Neural progenitor cell (in vitro differentiated cells): ENCODE results near the gene NEGR1. TPM values are rescaled to one million over a fixed set of nuclear protein-coding genes. Genes with fewer than 3 reads are reported as not detected.

Experiments
- DNase-seq: peaks from one replicate; pipeline ENCODE4 v3.0.0-alpha.2; 2016; ENCODE audit warnings: low spot score
- H2AFZ ChIP-seq: fragments of 200-600 bp; sonication (generic); replicated peaks from 2 replicates; pipeline ENCODE4 v1.6.1; 2016; ENCODE audit warnings: antibody characterized with exemption
- H3F3A ChIP-seq: fragments of 200-600 bp; sonication (generic); 2 replicates; pipeline ENCODE4 v1.6.1; 2016; ENCODE audit warnings: antibody characterized with exemption, low read depth
- H3K27ac ChIP-seq: fragments of 200-600 bp; sonication (generic); 2 replicates; pipeline ENCODE4 v1.5.1; 2016; ENCODE audit warnings: mild to moderate bottlenecking
- H3K27me3 ChIP-seq: fragments of 200-600 bp; sonication (generic); 2 replicates; pipeline ENCODE4 v1.6.1; 2016; ENCODE audit warnings: mild to moderate bottlenecking, moderate library complexity
- H3K36me3 ChIP-seq: fragments of 200-600 bp; sonication (generic); 2 replicates; pipeline ENCODE4 v1.5.1; 2016
- H3K4me1 ChIP-seq: fragments of 200-600 bp; sonication (generic); 2 replicates; pipeline ENCODE4 v1.6.1; 2016; ENCODE audit warnings: mixed run types
- H3K4me2 ChIP-seq: fragments of 200-600 bp; sonication (generic); 2 replicates; pipeline ENCODE4 v1.6.1; 2016
- H3K4me3 ChIP-seq: fragments of 200-600 bp; sonication (generic); 2 replicates; pipeline ENCODE4 v1.5.1; 2016
- H3K79me2 ChIP-seq: fragments of 200-600 bp; sonication (generic); 2 replicates; pipeline ENCODE4 v1.6.1; 2016; ENCODE audit warnings: low read depth
- H3K9ac ChIP-seq: fragments of 200-600 bp; sonication (generic); 2 replicates; pipeline ENCODE4 v1.6.1; 2016
- H3K9me3 ChIP-seq: fragments of 200-600 bp; sonication (generic); 2 replicates; pipeline ENCODE4 v1.5.1; 2016; ENCODE audit warnings: low read depth
- H4K20me1 ChIP-seq: fragments of 200-600 bp; sonication (generic); 2 replicates; pipeline ENCODE4 v1.6.1; 2016; ENCODE audit warnings: low read depth
- H3K27ac Mint-ChIP-seq: 3 replicates; pipeline ENCODE4 v1.8.0; 2021; ENCODE audit warnings: mixed read lengths
- H3K27me3 Mint-ChIP-seq: 2 replicates; pipeline ENCODE4 v1.8.0; 2022; ENCODE audit warnings: low read depth, mild to moderate bottlenecking, inconsistent platforms, moderate library complexity, mixed read lengths; ENCODE audit not compliant: insufficient read depth
- H3K36me3 Mint-ChIP-seq: 3 replicates; pipeline ENCODE4 v1.8.0; 2021; ENCODE audit warnings: mixed read lengths
- H3K4me1 Mint-ChIP-seq: 3 replicates; pipeline ENCODE4 v1.8.0; 2021; ENCODE audit warnings: mixed read lengths
- H3K4me3 Mint-ChIP-seq: 3 replicates; pipeline ENCODE4 v1.8.0; 2021; ENCODE audit warnings: mild to moderate bottlenecking, moderate library complexity, mixed read lengths
- H3K9me3 Mint-ChIP-seq: 3 replicates; pipeline ENCODE4 v1.8.0; 2020; ENCODE audit warnings: mixed read lengths
- EZH2 ChIP-seq: fragments of 200-600 bp; sonication (generic); IDR thresholded peaks from 2 replicates; pipeline ENCODE4 v1.6.1; 2017; ENCODE audit warnings: antibody characterized with exemption, mild to moderate bottlenecking, moderate library complexity
- EZH2phosphoT487 ChIP-seq: fragments of 200-600 bp; sonication (generic); IDR thresholded peaks from 2 replicates; pipeline ENCODE4 v1.6.1; 2017; ENCODE audit warnings: antibody characterized with exemption
- total RNA-seq: library from RNA; depleted of rRNA; stranded (reverse); fragments of >200 nt; gene quantifications from 2 replicates; pipeline ENCODE4 v1.2.3, GENCODE V29; 2015; ENCODE audit warnings: low replicate concordance
- TF ChIP-seq, protein P1 (sequence below): fragments of 200-600 bp; sonication (generic); IDR thresholded peaks from 2 replicates; pipeline ENCODE4 v1.5.1; 2017; ENCODE audit warnings: antibody characterized with exemption, mild to moderate bottlenecking

NEGR1 gene
- total RNA-seq, 1 donor from 2014 or later = 0.62 TPM

DNA sequence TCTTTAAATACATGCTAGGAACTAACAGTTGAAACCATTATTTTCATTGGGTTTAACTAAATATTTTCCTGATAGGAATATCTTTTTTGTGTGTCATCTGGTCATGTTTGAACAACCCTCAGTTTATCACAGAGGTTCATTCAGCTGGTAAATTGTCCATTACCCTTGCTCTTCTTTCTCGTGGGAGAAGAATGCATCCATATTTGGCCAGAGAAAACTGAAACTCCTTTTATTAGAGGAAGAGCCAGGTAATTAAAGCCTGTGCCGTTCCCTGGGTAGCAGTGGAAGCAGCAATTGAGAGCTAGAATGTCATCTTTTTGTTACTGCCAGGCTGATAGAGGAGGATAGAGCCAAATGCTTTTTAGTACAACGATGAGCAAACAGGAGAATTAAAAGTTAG is 614.3 kb downstream of the NEGR1 start:
- Histone ChIP-seq H3K4me2 (no peak overlapping the region), H3K9ac (no peak overlapping the region), H3F3A (no peaks in the 10 kb centered on the region), H3K4me1 (peaks cover 7% of the 10 kb centered on the region), H3K9me3 (no peaks in the 10 kb centered on the region), H4K20me1 (no peaks in the 10 kb centered on the region), H3K27me3 (no peaks in the 10 kb centered on the region), H3K36me3 (no peaks in the 10 kb centered on the region), H3K79me2 (no peaks in the 10 kb centered on the region), H3K27ac (no peak overlapping the region), H2AFZ (peak overlapping the region; percentile 70), H3K4me3 (no peak overlapping the region)
- Mint-ChIP-seq H3K9me3 (no peaks in the 10 kb centered on the region), H3K4me1 (peaks cover 3% of the 10 kb centered on the region), H3K27ac (no peak overlapping the region), H3K4me3 (no peak overlapping the region), H3K36me3 (no peaks in the 10 kb centered on the region), H3K27me3 (no peaks in the 10 kb centered on the region)
- DNase-seq = no peak
- TF ChIP-seq EZH2phosphoT487 (no peak), EZH2 (no peak)
- TF ChIP-seq, protein P1, sequence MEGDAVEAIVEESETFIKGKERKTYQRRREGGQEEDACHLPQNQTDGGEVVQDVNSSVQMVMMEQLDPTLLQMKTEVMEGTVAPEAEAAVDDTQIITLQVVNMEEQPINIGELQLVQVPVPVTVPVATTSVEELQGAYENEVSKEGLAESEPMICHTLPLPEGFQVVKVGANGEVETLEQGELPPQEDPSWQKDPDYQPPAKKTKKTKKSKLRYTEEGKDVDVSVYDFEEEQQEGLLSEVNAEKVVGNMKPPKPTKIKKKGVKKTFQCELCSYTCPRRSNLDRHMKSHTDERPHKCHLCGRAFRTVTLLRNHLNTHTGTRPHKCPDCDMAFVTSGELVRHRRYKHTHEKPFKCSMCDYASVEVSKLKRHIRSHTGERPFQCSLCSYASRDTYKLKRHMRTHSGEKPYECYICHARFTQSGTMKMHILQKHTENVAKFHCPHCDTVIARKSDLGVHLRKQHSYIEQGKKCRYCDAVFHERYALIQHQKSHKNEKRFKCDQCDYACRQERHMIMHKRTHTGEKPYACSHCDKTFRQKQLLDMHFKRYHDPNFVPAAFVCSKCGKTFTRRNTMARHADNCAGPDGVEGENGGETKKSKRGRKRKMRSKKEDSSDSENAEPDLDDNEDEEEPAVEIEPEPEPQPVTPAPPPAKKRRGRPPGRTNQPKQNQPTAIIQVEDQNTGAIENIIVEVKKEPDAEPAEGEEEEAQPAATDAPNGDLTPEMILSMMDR = no peak

DNA sequence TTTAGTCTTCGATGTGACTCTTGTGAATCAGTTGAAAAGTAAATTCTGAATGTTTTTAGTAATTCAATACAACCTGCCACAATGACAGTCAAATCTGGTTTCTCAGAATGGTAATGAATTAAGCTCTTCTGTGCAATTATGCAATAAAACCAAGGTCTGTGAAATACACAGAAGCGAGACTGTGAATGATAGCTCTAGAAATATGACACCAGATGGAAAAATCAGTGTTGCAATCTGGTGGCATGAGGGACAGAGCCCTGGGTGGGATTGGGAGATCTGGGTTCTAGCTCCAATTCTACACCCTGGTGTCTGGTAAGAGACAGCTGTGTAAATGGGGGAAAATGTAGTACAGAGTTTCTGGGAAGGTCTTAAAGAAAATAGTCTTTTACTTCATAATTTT is 615.1 kb downstream of the NEGR1 start:
- Mint-ChIP-seq H3K4me1 (peaks cover 3% of the 10 kb centered on the region), H3K9me3 (no peaks in the 10 kb centered on the region), H3K27ac (no peak overlapping the region), H3K4me3 (no peak overlapping the region), H3K36me3 (no peaks in the 10 kb centered on the region), H3K27me3 (no peaks in the 10 kb centered on the region)
- H3K27ac ChIP-seq = no peak overlapping the region
- no peak overlapping the region for H3K9ac ChIP-seq
- no peaks in the 10 kb centered on the region for H4K20me1 ChIP-seq
- no peak for TF ChIP-seq EZH2
- no peak for TF ChIP-seq EZH2phosphoT487
- TF ChIP-seq, protein P1 = no peak
- H2AFZ ChIP-seq = no peak overlapping the region
- H3F3A ChIP-seq = no peaks in the 10 kb centered on the region
- no peaks in the 10 kb centered on the region for H3K27me3 ChIP-seq
- no peak for DNase-seq
- H3K4me1 ChIP-seq = peaks cover 7% of the 10 kb centered on the region
- H3K4me3 ChIP-seq = no peak overlapping the region
- no peak overlapping the region for H3K4me2 ChIP-seq
- no peaks in the 10 kb centered on the region for H3K9me3 ChIP-seq
- H3K36me3 ChIP-seq = no peaks in the 10 kb centered on the region
- H3K79me2 ChIP-seq = no peaks in the 10 kb centered on the region

DNA sequence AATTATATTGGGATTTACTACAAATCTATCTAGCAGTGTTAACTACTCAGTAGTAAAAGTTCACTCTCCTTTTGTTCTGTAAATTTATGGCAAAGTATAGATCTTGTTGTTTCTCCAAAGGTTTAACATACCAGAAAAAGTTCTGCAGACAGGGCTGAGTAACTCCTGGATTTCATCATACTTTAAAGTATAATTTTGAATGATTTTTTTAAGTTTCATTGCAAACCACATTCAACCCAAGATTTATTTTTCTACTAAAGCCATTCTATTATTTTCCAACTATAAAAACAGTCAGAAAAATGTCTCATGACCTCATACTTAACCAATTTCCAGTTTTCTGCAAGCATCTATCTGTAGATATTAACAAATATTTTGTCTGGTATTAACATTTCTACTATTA is 615.7 kb downstream of the NEGR1 start:
- H3K36me3 ChIP-seq = no peaks in the 10 kb centered on the region
- peaks cover 7% of the 10 kb centered on the region for H3K4me1 ChIP-seq
- H3K9me3 ChIP-seq = no peaks in the 10 kb centered on the region
- peaks cover 3% of the 10 kb centered on the region for H3K4me1 Mint-ChIP-seq
- no peak overlapping the region for H2AFZ ChIP-seq
- H3K27ac Mint-ChIP-seq = no peak overlapping the region
- DNase-seq = no peak
- no peak overlapping the region for H3K4me2 ChIP-seq
- TF ChIP-seq EZH2 (no peak), EZH2phosphoT487 (no peak)
- TF ChIP-seq, protein P1 = no peak
- H3K9ac ChIP-seq = no peak overlapping the region
- no peaks in the 10 kb centered on the region for H3F3A ChIP-seq
- no peak overlapping the region for H3K27ac ChIP-seq
- no peaks in the 10 kb centered on the region for H4K20me1 ChIP-seq
- H3K27me3 Mint-ChIP-seq = no peaks in the 10 kb centered on the region
- H3K4me3 ChIP-seq = no peak overlapping the region
- H3K79me2 ChIP-seq = no peaks in the 10 kb centered on the region
- no peak overlapping the region for H3K4me3 Mint-ChIP-seq
- H3K36me3 Mint-ChIP-seq = no peaks in the 10 kb centered on the region
- no peaks in the 10 kb centered on the region for H3K9me3 Mint-ChIP-seq
- no peaks in the 10 kb centered on the region for H3K27me3 ChIP-seq

DNA sequence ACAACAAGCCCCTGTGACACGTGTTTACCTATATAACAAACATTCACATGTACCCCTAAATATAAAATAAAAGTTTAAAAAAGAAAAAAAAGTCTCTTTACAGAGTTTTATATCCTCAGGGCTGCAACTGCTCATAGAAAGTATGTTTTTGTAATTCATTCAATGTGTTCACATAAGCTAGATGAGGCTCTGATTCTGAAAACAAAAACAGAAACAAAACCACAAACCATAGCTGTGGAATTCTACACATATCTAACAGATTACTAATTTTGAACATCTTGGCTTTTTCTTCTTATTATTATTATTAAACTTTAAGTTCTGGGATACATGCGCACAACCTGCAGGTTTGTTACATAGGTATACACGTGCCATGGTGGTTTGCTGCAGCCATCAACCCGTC is 621.9 kb downstream of the NEGR1 start:
- Histone ChIP-seq H3K4me3 (no peak overlapping the region), H3K27me3 (no peaks in the 10 kb centered on the region), H3K36me3 (no peaks in the 10 kb centered on the region), H2AFZ (no peak overlapping the region), H3K9ac (no peak overlapping the region), H3F3A (no peaks in the 10 kb centered on the region), H4K20me1 (no peaks in the 10 kb centered on the region), H3K27ac (no peak overlapping the region), H3K79me2 (no peaks in the 10 kb centered on the region), H3K4me1 (no peaks in the 10 kb centered on the region), H3K9me3 (no peaks in the 10 kb centered on the region), H3K4me2 (no peak overlapping the region)
- Mint-ChIP-seq H3K36me3 (no peaks in the 10 kb centered on the region), H3K27ac (no peak overlapping the region), H3K27me3 (no peaks in the 10 kb centered on the region), H3K4me1 (no peaks in the 10 kb centered on the region), H3K4me3 (no peak overlapping the region), H3K9me3 (no peaks in the 10 kb centered on the region)
- no peak for DNase-seq
- no peak for TF ChIP-seq EZH2
- TF ChIP-seq EZH2phosphoT487 = no peak
- TF ChIP-seq, protein P1 = no peak
